HAP-1 (cell line): Measurements from ENCODE around the gene PRKCH.

Experiments
- DNase-seq, 2 experiments: peaks; one replicate each; pipeline ENCODE4 v3.0.0-alpha.2; 2016 to 2020; ENCODE audit warnings: low spot score in 2 of 2
- H3K27me3 ChIP-seq: fragments of 250-450 bp; sonication (Bioruptor Pico); 2 replicates; pipeline ENCODE4 v1.5.1; 2020; ENCODE audit warnings: low read depth, mild to moderate bottlenecking, moderate library complexity
- H3K36me3 ChIP-seq: fragments of 250-450 bp; sonication (Bioruptor Pico); replicated peaks from 2 replicates; pipeline ENCODE4 v1.5.1; 2020; ENCODE audit warnings: mild to moderate bottlenecking
- H3K4me1 ChIP-seq: fragments of 250-450 bp; sonication (Bioruptor Pico); 2 replicates; pipeline ENCODE4 v1.5.1; 2020; ENCODE audit warnings: mild to moderate bottlenecking
- H3K4me3 ChIP-seq: fragments of 250-450 bp; sonication (Bioruptor Pico); 2 replicates; pipeline ENCODE4 v1.5.1; 2020; ENCODE audit warnings: mild to moderate bottlenecking, moderate library complexity
- H3K9me3 ChIP-seq: fragments of 250-450 bp; sonication (Bioruptor Pico); 2 replicates; pipeline ENCODE4 v1.5.1; 2020; ENCODE audit warnings: mild to moderate bottlenecking, moderate library complexity
- in situ Hi-C: fragments of 300-500 bp; cut with MboI; formaldehyde crosslinking; loops from 3 replicates; pipeline ENCODE4 v1.14.3; 2020; ENCODE audit warnings: low sequenced_read_pairs, inconsistent platforms, mixed read lengths

The PRKCH gene

DNA sequence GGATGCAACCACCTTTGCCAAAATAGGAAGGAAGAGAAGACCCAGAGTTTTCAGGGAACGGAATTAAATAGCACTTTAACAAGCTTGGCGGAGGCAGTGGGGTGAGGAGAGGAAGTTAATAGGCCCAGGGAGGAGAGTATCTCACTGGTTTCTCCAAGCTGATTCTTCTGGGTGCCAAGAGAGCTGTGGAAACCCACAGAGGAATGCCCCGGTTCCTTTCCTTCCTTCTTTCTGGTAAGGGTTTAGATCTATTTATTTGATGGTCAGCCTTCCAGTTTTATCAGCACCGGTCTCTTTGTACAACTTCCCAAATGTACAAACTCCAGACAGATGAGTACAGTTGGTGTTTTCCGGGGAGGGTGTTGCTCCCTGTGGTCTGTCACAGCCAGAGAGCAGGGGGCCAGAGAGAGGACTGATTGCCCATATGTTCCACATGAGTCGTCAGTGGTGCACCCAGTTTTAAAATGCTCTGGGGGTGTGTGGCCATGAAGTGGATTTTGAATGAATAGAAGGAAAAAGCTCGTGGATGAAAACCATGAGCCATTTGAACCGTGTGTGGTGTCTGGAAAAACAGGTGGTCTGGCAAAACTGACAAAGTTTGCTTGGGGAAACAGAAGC is 26.6 kb downstream of the PRKCH start:
- H3K36me3 ChIP-seq, result no peaks in the 10 kb centered on the region
- peaks cover 8% of the 10 kb centered on the region for H3K27me3 ChIP-seq
- no peaks in the 10 kb centered on the region for H3K4me1 ChIP-seq
- no peak overlapping the region for H3K4me3 ChIP-seq
- H3K9me3 ChIP-seq, result no peaks in the 10 kb centered on the region
- in situ Hi-C loops, result no loop called here
- no peak for DNase-seq

DNA sequence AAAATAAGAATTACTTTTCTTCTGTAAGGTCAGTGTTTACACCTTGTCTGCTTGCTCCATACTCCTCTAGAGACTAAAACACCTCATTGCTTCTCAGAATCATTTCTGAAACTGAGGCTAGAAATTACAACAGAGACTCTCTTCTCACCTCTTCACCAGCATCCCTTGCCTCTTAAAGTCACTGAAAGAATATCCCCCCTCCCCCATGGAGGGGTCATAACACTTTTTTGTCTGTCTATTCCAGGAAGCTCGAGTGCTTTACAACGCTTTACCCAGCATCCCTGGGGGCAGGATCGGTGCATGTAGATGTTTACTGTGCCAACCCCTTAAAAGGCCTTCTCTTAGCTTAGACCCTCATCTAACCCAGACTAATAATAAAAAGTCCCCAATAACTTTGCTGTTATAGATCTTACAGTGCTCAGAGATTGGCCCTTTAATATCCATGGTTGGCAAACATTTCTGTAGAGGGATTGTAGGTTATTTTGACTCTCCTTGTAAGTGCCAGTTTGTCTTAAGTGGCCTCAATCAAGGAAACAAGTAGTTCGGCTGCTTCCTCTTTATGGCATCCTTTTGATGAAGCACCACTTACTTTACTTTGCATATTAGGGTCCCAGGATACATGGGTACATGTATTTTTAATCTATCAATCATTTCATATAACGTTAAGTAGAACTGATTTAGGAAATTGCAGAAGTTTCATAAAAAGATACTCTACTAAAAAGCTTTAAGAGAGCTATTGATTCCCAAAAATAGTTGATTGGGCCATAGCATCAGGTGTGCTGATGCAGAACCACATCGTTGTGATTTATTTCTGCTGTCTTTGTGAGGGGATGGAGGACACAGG is 29.3 kb downstream of the PRKCH start:
- no peak for DNase-seq
- in situ Hi-C loops, result no loop called here
- H3K27me3 ChIP-seq, result peaks cover 4% of the 10 kb centered on the region
- no peaks in the 10 kb centered on the region for H3K36me3 ChIP-seq
- no peaks in the 10 kb centered on the region for H3K4me1 ChIP-seq
- H3K9me3 ChIP-seq, result no peaks in the 10 kb centered on the region
- no peak overlapping the region for H3K4me3 ChIP-seq

DNA sequence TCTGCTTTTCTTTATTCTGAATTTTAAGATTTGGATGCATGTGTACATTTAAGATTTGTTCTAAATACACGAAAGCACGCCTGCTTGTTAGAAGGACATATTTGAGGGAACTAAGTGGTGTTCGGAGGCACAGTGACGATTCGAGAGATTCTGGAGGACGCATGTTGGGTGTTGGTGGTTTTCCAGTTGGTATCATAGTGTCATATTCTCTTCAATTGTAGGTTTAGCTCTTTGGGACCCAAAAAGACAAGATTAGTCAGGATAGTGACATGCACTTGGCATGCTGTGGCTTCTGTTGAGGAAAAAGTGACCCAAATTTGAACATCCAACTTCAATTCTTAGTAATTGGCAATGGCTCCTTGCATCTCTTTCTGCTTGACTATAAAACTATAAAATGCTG is 30.1 kb downstream of the PRKCH start:
- Histone ChIP-seq H3K27me3 (peaks cover 4% of the 10 kb centered on the region), H3K4me3 (no peak overlapping the region), H3K4me1 (no peaks in the 10 kb centered on the region), H3K9me3 (no peaks in the 10 kb centered on the region), H3K36me3 (no peaks in the 10 kb centered on the region)
- no peak for DNase-seq
- in situ Hi-C loops, result no loop called here

GRCh38 chr14:61355892-61356325 is 34.5 kb downstream of the PRKCH start:
- no peak for DNase-seq
- no peaks in the 10 kb centered on the region; the same call in 1 of the 2 replicates for H3K27me3 ChIP-seq
- no peaks in the 10 kb centered on the region for H3K36me3 ChIP-seq
- in situ Hi-C loops, result no loop called here
- no peak overlapping the region for H3K4me3 ChIP-seq
- H3K9me3 ChIP-seq, result no peaks in the 10 kb centered on the region
- H3K4me1 ChIP-seq, result no peaks in the 10 kb centered on the region

- Histone ChIP-seq H3K4me3 (no peak overlapping the region), H3K27me3 (no peaks in the 10 kb centered on the region; the same call in 1 of the 2 replicates), H3K4me1 (no peaks in the 10 kb centered on the region), H3K36me3 (no peaks in the 10 kb centered on the region), H3K9me3 (no peaks in the 10 kb centered on the region)
- no peak for DNase-seq
- in situ Hi-C loops, result no loop called here
These were observed 35.7 kb downstream of the PRKCH start for GRCh38 chr14:61357123-61357522.

- in situ Hi-C loops, result no loop called here
- Histone ChIP-seq H3K27me3 (no peaks in the 10 kb centered on the region), H3K9me3 (no peaks in the 10 kb centered on the region), H3K4me1 (no peaks in the 10 kb centered on the region), H3K4me3 (no peak overlapping the region), H3K36me3 (no peaks in the 10 kb centered on the region)
- DNase-seq, result no peak
These were observed 37.3 kb downstream of the PRKCH start for GRCh38 chr14:61358554-61359226.

DNA sequence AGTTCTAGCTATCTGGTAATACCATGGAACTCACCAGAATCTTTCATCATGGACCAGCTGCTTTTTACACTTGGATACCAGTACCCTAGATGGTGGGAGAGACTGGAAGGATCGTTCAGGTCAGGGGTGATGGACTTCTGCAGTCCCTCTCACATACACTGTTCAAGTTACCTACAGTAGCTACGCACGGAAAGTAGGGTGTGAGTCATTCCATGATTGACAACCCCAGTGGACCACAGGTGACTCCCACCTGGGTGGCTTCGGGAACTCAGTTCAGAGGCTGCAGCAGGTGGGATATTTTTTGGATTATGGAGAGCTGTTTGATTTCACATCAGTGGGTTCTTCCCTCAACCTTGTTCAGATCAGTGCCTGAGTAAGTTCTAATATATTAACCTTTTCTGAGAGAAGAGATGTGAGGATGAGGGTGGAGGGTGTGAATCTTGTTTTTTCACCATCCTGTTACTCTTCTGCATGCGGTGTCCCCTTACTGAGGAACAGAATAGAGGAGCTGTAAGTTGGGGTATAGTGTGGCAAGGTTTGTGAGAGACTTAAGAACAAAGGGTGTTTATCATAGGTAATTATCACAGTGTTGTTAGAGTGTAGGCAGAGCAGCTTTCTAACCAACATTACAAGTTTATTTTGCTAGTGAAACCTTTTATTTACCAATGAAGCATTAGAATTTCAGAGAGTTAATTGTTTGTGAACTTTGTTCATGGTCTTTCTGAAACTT is 39.6 kb downstream of the PRKCH start:
- no peak overlapping the region for H3K4me3 ChIP-seq
- no peaks in the 10 kb centered on the region for H3K4me1 ChIP-seq
- in situ Hi-C loops, result no loop called here
- no peak for DNase-seq
- no peaks in the 10 kb centered on the region for H3K36me3 ChIP-seq
- H3K27me3 ChIP-seq, result no peaks in the 10 kb centered on the region
- no peaks in the 10 kb centered on the region for H3K9me3 ChIP-seq

DNA sequence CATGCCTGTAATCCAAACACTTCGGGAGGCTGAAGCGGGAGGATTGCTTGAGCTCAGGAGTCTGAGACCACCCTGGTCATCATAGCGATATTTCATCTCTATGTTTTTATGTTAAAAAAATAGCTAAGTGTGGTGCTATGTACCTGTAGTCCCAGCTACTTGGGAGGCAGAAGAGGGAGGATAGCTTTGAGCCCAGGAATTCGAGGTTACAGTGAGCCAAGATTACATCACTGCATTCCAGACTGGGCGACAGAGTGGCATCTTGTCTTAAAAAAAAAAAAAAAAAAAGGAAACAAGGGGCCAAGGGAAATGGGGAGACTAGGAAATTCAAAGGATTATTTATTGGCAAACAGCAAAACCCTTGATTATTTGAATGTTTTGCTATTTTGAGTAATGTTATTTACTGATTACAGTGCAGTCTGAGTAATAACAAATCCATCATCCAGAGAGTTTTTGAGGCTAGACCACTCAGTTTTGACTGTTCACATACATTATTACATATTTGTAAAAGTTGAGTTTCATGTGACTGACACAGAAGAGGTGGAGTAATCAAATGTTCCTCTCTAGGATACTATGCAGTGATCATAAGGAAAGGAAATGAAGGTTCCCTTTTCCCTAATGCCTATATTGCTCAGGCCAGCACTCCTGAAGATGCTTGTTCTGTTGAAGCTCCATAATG is 40.8 kb downstream of the PRKCH start:
- no peaks in the 10 kb centered on the region for H3K4me1 ChIP-seq
- in situ Hi-C loops, result no loop called here
- H3K27me3 ChIP-seq, result no peaks in the 10 kb centered on the region

GRCh38 chr14:61364243-61364642 is 42.9 kb downstream of the PRKCH start:
- no peak overlapping the region for H3K4me3 ChIP-seq
- H3K27me3 ChIP-seq, result no peaks in the 10 kb centered on the region
- H3K36me3 ChIP-seq, result no peaks in the 10 kb centered on the region
- DNase-seq, result no peak
- in situ Hi-C loops, result no loop called here
- no peaks in the 10 kb centered on the region for H3K4me1 ChIP-seq
- no peaks in the 10 kb centered on the region for H3K9me3 ChIP-seq

More for the DNA sequence above, 40.8 kb downstream of the PRKCH start:
- no peak for DNase-seq
- H3K9me3 ChIP-seq, result no peaks in the 10 kb centered on the region
- H3K4me3 ChIP-seq, result no peak overlapping the region
- no peaks in the 10 kb centered on the region for H3K36me3 ChIP-seq

DNA sequence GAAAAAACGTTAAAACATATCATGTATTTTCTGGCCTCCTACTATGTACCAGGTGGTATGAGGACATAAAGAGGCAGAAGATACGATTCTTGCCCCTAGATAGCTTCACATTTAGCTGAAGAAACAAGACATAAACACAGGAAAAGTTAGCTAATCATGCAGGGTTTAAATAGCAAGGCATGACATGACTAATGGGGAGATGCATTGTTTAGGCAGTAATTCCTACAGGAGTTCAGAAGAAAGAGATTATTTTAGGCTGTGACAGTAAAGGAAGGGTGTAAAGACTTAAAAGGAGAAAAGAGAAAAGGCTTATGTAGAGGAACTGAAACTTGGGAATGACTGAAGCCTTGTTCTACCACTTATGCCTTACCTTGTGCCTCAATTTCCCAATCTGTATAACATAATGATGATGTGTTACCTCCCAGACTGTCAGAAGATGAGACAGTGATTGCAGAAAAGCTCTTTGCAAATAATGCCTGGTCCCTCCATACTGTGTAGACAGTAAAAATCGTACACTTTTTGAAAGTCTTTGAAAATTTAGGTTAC is 44.4 kb downstream of the PRKCH start:
- no peak overlapping the region for H3K4me3 ChIP-seq
- no peak for DNase-seq
- H3K27me3 ChIP-seq, result no peaks in the 10 kb centered on the region
- no peaks in the 10 kb centered on the region for H3K36me3 ChIP-seq
- H3K4me1 ChIP-seq, result no peaks in the 10 kb centered on the region
- in situ Hi-C loops, result no loop called here
- H3K9me3 ChIP-seq, result no peaks in the 10 kb centered on the region

DNA sequence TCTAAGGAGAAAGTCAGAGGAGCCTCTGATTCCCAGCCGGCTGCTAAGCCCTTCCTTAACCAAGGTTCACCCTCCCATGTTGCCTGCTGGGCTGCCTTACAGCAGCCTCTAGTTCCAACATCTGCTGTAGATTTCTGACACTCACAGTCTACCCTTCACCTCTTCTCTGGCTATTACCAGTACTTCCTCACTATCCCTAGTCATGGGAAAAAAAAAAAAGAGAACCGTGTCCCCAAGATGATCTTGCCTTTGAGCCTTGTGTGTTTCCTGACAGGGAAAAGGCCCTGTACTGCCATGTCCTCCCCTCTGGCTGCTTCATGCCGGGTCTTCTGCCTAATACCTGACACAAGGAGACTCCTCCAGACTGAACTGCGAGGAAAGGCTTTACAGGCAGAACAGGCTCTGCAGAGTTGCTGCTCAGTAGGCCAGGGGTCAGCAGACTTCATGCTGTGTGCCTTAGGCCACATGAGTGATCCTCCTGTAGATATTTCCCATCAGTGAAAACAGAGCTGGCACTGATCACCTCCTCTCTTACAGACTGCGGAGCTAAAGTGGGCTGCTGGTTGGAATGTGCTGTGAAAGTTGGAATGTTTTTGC is 46.8 kb downstream of the PRKCH start:
- no peak overlapping the region for H3K4me3 ChIP-seq

DNA sequence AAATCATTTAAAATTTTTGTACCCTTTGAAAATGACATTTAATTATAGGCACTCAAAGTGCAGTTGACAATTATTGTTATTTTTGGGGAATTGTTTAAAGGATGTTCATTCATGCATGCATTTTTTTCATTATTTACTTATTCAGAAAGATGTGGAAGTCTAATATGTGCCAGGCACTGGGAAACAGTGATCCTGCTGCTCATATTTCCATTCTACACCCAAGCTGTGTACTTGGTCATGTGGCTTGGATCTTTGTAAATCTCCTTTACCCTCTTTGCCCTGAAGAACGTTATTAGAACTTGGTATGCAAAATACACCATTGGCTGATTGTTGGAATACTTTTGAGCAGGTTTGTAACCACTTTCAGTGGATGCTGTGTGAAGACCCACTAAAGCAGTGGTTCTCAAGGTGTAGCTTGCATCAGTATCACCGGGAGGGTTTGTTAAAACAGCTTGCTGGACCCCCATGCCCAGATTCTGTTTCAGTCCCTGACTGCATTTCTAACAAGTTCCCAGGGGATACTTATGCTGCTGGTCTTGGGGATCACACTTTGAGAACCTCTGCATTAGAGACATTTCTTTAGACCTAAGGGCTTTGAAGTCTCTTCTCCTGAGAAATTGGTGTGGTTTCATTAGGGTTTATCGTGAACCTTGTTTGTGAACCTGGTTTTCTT is 47.5 kb downstream of the PRKCH start:
- no peak for DNase-seq
- no peaks in the 10 kb centered on the region for H3K27me3 ChIP-seq
- in situ Hi-C loops, result no loop called here
- H3K4me3 ChIP-seq, result no peak overlapping the region
- no peaks in the 10 kb centered on the region for H3K36me3 ChIP-seq
- no peaks in the 10 kb centered on the region for H3K4me1 ChIP-seq
- H3K9me3 ChIP-seq, result no peaks in the 10 kb centered on the region

More for the DNA sequence above, 46.8 kb downstream of the PRKCH start:
- H3K27me3 ChIP-seq, result no peaks in the 10 kb centered on the region
- no peaks in the 10 kb centered on the region for H3K36me3 ChIP-seq
- H3K9me3 ChIP-seq, result no peaks in the 10 kb centered on the region
- no peaks in the 10 kb centered on the region for H3K4me1 ChIP-seq
- in situ Hi-C loops, result no loop called here
- DNase-seq, result no peak
